GM12878 (cell line): ENCODE data around the gene SKIL. TPM values are rescaled to one million over a fixed set of nuclear protein-coding genes. Genes with fewer than 3 reads are reported as not detected.

ENCODE experiments used
- BHLHE40 ChIP-seq, 2 experiments: fragments of 450-650 bp in 1 of 2; IDR thresholded peaks; 2 replicates each; pipeline ENCODE4 v1.6.1; 2011 to 2017; ENCODE audit warnings: low read depth in 2 of 2, borderline replicate concordance in 1 of 2, improper control_type of control experiment in 1 of 2, low read length in 1 of 2, mild to moderate bottlenecking in 1 of 2
- BMI1 ChIP-seq: fragments of 450-650 bp; IDR thresholded peaks from 2 replicates; pipeline ENCODE4 v1.6.1; 2016; ENCODE audit warnings: mild to moderate bottlenecking, moderate library complexity, borderline replicate concordance
- CHD2 ChIP-seq: IDR thresholded peaks from 2 replicates; pipeline ENCODE4 v1.6.1; 2011; ENCODE audit warnings: low read depth, low read length, improper control_type of control experiment, borderline replicate concordance
- CREB1 ChIP-seq: IDR thresholded peaks from 2 replicates; pipeline ENCODE4 v1.6.1; 2012; ENCODE audit warnings: low read depth, mild to moderate bottlenecking, inconsistent platforms
- CREM ChIP-seq: IDR thresholded peaks from 2 replicates; pipeline ENCODE4 v1.6.1; 2014; ENCODE audit warnings: antibody characterized with exemption, low read depth
- EGR1 ChIP-seq, 2 experiments: IDR thresholded peaks; 1 replicate in 1 of 2; 2 replicates in 1 of 2; pipeline ENCODE4 v1.6.1; 2011 to 2012; ENCODE audit warnings: low read depth in 2 of 2, low read length in 2 of 2, borderline replicate concordance in 1 of 2, mild to moderate bottlenecking in 1 of 2, moderate library complexity in 1 of 2
- ESRRA ChIP-seq: IDR thresholded peaks from 2 replicates; pipeline ENCODE4 v1.6.1; 2012; ENCODE audit warnings: mild to moderate bottlenecking, low read length, improper control_type of control experiment
- ETV6 ChIP-seq, 2 experiments: fragments of 450-650 bp in 1 of 2; IDR thresholded peaks in 1 of 2; conservative IDR thresholded peaks in 1 of 2; 2 replicates each; pipeline ENCODE4 v1.6.1; 2014; ENCODE audit warnings: antibody characterized with exemption in 1 of 2, borderline replicate concordance in 1 of 2, low read depth in 1 of 2, mild to moderate bottlenecking in 1 of 2, moderate library complexity in 1 of 2
- GATAD2B ChIP-seq: fragments of 450-650 bp; conservative IDR thresholded peaks from 2 replicates; pipeline ENCODE4 v1.6.1; 2017; ENCODE audit warnings: low read depth, mild to moderate bottlenecking, moderate library complexity
- IRF4 ChIP-seq: IDR thresholded peaks from 2 replicates; pipeline ENCODE4 v1.6.1; 2011; ENCODE audit warnings: low read depth, low read length
- MTA2 ChIP-seq: fragments of 450-650 bp; IDR thresholded peaks from 2 replicates; pipeline ENCODE4 v1.6.1; 2016; ENCODE audit warnings: low read depth, mild to moderate bottlenecking, moderate library complexity
- MXI1 ChIP-seq: fragments of 150-350 bp; IDR thresholded peaks from 2 replicates; pipeline ENCODE4 v1.6.1; 2011; ENCODE audit warnings: low read depth, mild to moderate bottlenecking, inconsistent platforms, low read length, improper control_type of control experiment
- NFXL1 ChIP-seq: fragments of 450-650 bp; IDR thresholded peaks from 2 replicates; pipeline ENCODE4 v1.6.1; 2017; ENCODE audit warnings: antibody characterized with exemption, mild to moderate bottlenecking, borderline replicate concordance
- NRF1 ChIP-seq: conservative IDR thresholded peaks from 2 replicates; pipeline ENCODE4 v1.6.1; 2011; ENCODE audit warnings: mild to moderate bottlenecking, low read depth, low read length, improper control_type of control experiment
- PAX8 ChIP-seq: fragments of 450-650 bp; IDR thresholded peaks from 2 replicates; pipeline ENCODE4 v1.6.1; 2017; ENCODE audit warnings: mild to moderate bottlenecking, moderate library complexity
- RB1 ChIP-seq: fragments of 450-650 bp; formaldehyde crosslinking; IDR thresholded peaks from 2 replicates; pipeline ENCODE4 v1.6.1; 2017; ENCODE audit warnings: mild to moderate bottlenecking, borderline replicate concordance
- RBBP5 ChIP-seq: fragments of 200-600 bp; sonication (generic); conservative IDR thresholded peaks from 2 replicates; pipeline ENCODE4 v1.6.1; 2016
- RCOR1 ChIP-seq: conservative IDR thresholded peaks from 2 replicates; pipeline ENCODE4 v1.6.1; 2012; ENCODE audit warnings: low read depth, low read length, improper control_type of control experiment
- SIN3A ChIP-seq: IDR thresholded peaks from 2 replicates; pipeline ENCODE4 v1.6.1; 2012; ENCODE audit warnings: low read depth, low read length, improper control_type of control experiment
- SMARCA5 ChIP-seq: fragments of 450-650 bp; IDR thresholded peaks from 2 replicates; pipeline ENCODE4 v1.6.1; 2017; ENCODE audit warnings: mild to moderate bottlenecking
- SPI1 ChIP-seq: IDR thresholded peaks from 2 replicates; pipeline ENCODE4 v1.6.1; 2011; ENCODE audit warnings: low read depth, mild to moderate bottlenecking, low read length, moderate library complexity, borderline replicate concordance; ENCODE audit not compliant: insufficient read depth
- TAF1 ChIP-seq: IDR thresholded peaks from 2 replicates; pipeline ENCODE4 v1.6.1; 2011; ENCODE audit warnings: mild to moderate bottlenecking, low read depth, low read length, borderline replicate concordance
- TCF3 ChIP-seq: IDR thresholded peaks from 2 replicates; pipeline ENCODE4 v1.6.1; 2012; ENCODE audit warnings: low read depth, mild to moderate bottlenecking, low read length, borderline replicate concordance; ENCODE audit not compliant: insufficient read depth
- YY1 ChIP-seq: IDR thresholded peaks from 2 replicates; pipeline ENCODE4 v1.6.1; 2011; ENCODE audit warnings: low read depth, mild to moderate bottlenecking, low read length
- ZBED1 ChIP-seq: IDR thresholded peaks from 2 replicates; pipeline ENCODE4 v1.6.1; 2016; ENCODE audit warnings: borderline replicate concordance
- ZNF207 ChIP-seq: fragments of 450-650 bp; IDR thresholded peaks from 2 replicates; pipeline ENCODE4 v1.6.1; 2014; ENCODE audit warnings: antibody characterized with exemption, mild to moderate bottlenecking, borderline replicate concordance
- ZNF24 ChIP-seq: fragments of 450-650 bp; IDR thresholded peaks from 2 replicates; pipeline ENCODE4 v1.6.1; 2017; ENCODE audit warnings: antibody characterized with exemption, mild to moderate bottlenecking
- ZNF274 ChIP-seq: IDR thresholded peaks from one replicate; pipeline ENCODE4 v1.8.0; 2011; ENCODE audit not compliant: insufficient read length, insufficient read depth
- polyA plus RNA-seq, 11 experiments: library from polyadenylated mRNA; depleted of rRNA in 4 of 11; unstranded in 6 of 11; stranded (reverse) in 5 of 11; fragments of >200 nt; fragmentation: Nextera tagmentation in 4 of 11; fragmentation: Illumina TruSeq in 1 of 11; extraction: Ambion mirVana in 4 of 11; extraction: Trizol in 1 of 11; gene quantifications; 1 replicate in 1 of 11; 2 replicates in 10 of 11; pipeline versions ENCODE4 v1.2.1 to v1.2.3, GENCODE V29; 2011 to 2016; ENCODE audit warnings: inconsistent platforms in 2 of 11, missing spikeins in 2 of 11, low read depth in 1 of 11
- total RNA-seq, 4 experiments: library from RNA; depleted of rRNA in 3 of 4; stranded (reverse); fragments of >200 nt in 3 of 4; fragmentation: Illumina TruSeq in 1 of 4; extraction: Trizol in 1 of 4; gene quantifications; 2 replicates each; pipeline versions ENCODE4 v1.2.1 to v1.2.3, GENCODE V29; 2013 to 2021
- TF ChIP-seq, protein P1 (sequence below), 3 experiments: IDR thresholded peaks in 2 of 3; conservative IDR thresholded peaks in 1 of 3; 2 replicates each; pipeline ENCODE4 v1.5.1; 2011; ENCODE audit warnings: low read depth in 3 of 3, low read length in 3 of 3, mild to moderate bottlenecking in 3 of 3, control low read depth in 2 of 3, moderate library complexity in 2 of 3, inconsistent platforms in 1 of 3, mixed read lengths in 1 of 3; ENCODE audit not compliant: control insufficient read depth in 2 of 3, insufficient read depth in 1 of 3; ENCODE audit errors: extremely low read depth in 1 of 3

SKIL gene
- total and polyA plus RNA-seq, 10 of the 15 experiments (the other 5 are each of a cell fraction or from before 2014, with no cell fraction given) = 2.7 to 14.8 (median 6.7) TPM

DNA sequence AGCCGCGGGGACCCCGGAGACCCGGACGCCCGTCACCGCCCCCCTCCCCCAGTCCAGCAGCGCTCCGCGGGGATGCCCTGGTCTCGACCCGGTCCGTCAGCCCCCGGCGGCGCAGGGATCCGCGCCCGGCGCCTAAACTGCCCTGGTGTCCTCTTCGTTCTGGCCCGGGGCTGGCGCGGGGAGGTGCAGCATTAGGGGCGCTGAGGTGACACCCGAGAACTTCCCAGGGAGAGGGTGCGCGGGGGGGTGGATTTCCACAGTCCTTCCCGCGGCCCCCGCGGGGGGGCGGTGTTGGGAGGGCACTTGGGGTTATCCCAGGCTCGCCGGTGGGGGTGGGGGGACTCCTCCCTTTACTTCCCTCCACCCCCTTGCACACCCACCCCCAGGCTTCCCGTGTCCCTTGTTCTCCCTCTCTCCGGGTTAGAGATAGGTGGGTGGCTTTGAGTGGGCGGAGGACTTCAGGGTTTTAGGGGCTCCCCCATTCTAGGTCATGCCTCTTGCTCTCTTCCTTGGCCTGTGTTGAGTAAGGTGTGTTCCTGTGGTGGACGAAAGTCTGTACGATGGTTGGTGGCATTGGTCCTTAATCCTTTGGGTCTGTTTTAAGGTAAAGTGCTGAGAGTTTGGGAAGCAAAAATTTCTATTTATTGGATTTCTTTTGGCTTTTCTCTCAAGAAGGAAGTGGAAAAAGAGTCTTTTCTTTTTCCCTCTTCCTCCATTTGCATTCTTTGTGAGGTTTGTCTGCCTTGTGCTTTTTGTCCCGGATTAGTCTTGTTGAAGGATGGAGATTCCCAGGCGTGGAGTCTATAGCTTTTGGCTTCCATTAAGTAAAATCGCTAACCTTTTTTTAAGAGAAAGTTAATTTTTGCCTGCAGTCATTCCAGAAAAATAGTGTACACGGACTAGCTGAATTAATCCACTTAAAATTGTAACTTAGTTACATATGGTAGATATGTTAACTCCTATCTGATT is 811 bp downstream of the SKIL start (continued):
- TF ChIP-seq EGR1 (IDR thresholded peaks at IDR 0.05; ENCODE audit: borderline replicate concordance in 1 of 2, low read depth in 2 of 2, low read length in 2 of 2) (peak in 1 of 2 experiments; percentile 99; a peak in 2 of 3 replicates), MTA2 (peak; percentile 45; the same call in 1 of the 2 replicates), BHLHE40 (IDR thresholded peaks at IDR 0.05; ENCODE audit: borderline replicate concordance in 1 of 2, low read depth in 2 of 2, low read length in 1 of 2) (peak in 1 of 2 experiments; percentile 36; a peak in 1 of 4 replicates), ZNF207 (no peak), SMARCA5 (no peak), ZNF274 (no peak), TAF1 (0 out of 2 replicates have a peak, but pooled peaks have one; percentile 10), CREB1 (no peak), BMI1 (no peak), TCF3 (no peak), NRF1 (no peak), ZBED1 (no peak), NFXL1 (no peak), CREM (no peak; the same call in 1 of the 2 replicates), SIN3A (0 out of 2 replicates have a peak, but pooled peaks have one; percentile 12), ESRRA (no peak), IRF4 (no peak), RCOR1 (no peak), MXI1 (no peak), GATAD2B (no peak), PAX8 (0 out of 2 replicates have a peak, but pooled peaks have one; percentile 45), CHD2 (peak; percentile 47; the same call in 1 of the 2 replicates), YY1 (peak; percentile 60; the same call in 1 of the 2 replicates), RBBP5 (no peak), RB1 (no peak), ZNF24 (no peak), SPI1 (0 out of 2 replicates have a peak, but pooled peaks have one; percentile 3), ETV6 (conservative IDR thresholded peaks at IDR 0.05 in 1 of 2, IDR thresholded peaks at IDR 0.05 in 1 of 2; ENCODE audit: borderline replicate concordance in 1 of 2, low read depth in 1 of 2) (no peak; a peak in 1 of 4 replicates)
- TF ChIP-seq, protein P1, sequence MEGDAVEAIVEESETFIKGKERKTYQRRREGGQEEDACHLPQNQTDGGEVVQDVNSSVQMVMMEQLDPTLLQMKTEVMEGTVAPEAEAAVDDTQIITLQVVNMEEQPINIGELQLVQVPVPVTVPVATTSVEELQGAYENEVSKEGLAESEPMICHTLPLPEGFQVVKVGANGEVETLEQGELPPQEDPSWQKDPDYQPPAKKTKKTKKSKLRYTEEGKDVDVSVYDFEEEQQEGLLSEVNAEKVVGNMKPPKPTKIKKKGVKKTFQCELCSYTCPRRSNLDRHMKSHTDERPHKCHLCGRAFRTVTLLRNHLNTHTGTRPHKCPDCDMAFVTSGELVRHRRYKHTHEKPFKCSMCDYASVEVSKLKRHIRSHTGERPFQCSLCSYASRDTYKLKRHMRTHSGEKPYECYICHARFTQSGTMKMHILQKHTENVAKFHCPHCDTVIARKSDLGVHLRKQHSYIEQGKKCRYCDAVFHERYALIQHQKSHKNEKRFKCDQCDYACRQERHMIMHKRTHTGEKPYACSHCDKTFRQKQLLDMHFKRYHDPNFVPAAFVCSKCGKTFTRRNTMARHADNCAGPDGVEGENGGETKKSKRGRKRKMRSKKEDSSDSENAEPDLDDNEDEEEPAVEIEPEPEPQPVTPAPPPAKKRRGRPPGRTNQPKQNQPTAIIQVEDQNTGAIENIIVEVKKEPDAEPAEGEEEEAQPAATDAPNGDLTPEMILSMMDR (IDR thresholded peaks at IDR 0.05 in 2 of 3, conservative IDR thresholded peaks at IDR 0.05 in 1 of 3; ENCODE audit: control insufficient read depth in 2 of 3, extremely low read depth in 1 of 3, insufficient read depth in 1 of 3, low read depth in 3 of 3, low read length in 3 of 3) = peak; percentile 45 to 63 (median 49)
